Caco-2 (cell line): ENCODE measurements around the gene PLEK. TPM values are rescaled to one million over a fixed set of nuclear protein-coding genes. Genes with fewer than 3 reads are reported as not detected.

Experiments used
- BruUV-seq: library from RNA; stranded (reverse); fragments of 400-500 nt; replicated peaks from 2 replicates; lab custom pipeline; 2021; lab: Mats Ljungman, UMichigan
- CTCF ChIA-PET: fragments of 300-600 bp; sonication (Branson Sonifier 250); formaldehyde crosslinking; loops from one replicate; lab custom pipeline; 2022; ENCODE audit warnings: antibody characterized with exemption; lab: Charles Lee
- POLR2A ChIA-PET: fragments of 300-600 bp; sonication (Branson Sonifier 250); formaldehyde crosslinking; loops from one replicate; lab custom pipeline; 2022; ENCODE audit warnings: antibody characterized with exemption; lab: Charles Lee
- DNase-seq, 2 experiments: peaks; one replicate each; pipeline versions ENCODE4 v3.0.0 to v3.0.0-alpha.2; 2020 to 2022
- H3K27me3 ChIP-seq: replicated peaks from 2 replicates; pipeline ENCODE4 v1.6.0; 2011; ENCODE audit warnings: low read length; ENCODE audit not compliant: control insufficient read depth, insufficient read depth
- H3K36me3 ChIP-seq: 2 replicates; pipeline ENCODE4 v1.5.1; 2011; ENCODE audit warnings: low read length; ENCODE audit not compliant: control insufficient read depth, insufficient read depth
- H3K4me1 ChIP-seq: fragments of 250-450 bp; sonication (Bioruptor Pico); 2 replicates; pipeline ENCODE4 v1.5.1; 2020; ENCODE audit warnings: mild to moderate bottlenecking
- H3K4me3 ChIP-seq: 2 replicates; pipeline ENCODE4 v1.5.1; 2011; ENCODE audit warnings: low read depth, mild to moderate bottlenecking, control low read depth, low read length
- H3K9me3 ChIP-seq: fragments of 250-450 bp; sonication (Bioruptor Pico); 2 replicates; pipeline ENCODE4 v1.5.1; 2020; ENCODE audit warnings: mild to moderate bottlenecking, moderate library complexity
- H3K27ac Mint-ChIP-seq: one replicate; pipeline ENCODE4 v1.8.0; 2022; ENCODE audit warnings: mixed read lengths; ENCODE audit not compliant: unreplicated experiment
- H3K27me3 Mint-ChIP-seq: one replicate; pipeline ENCODE4 v1.8.0; 2022; ENCODE audit warnings: mixed read lengths; ENCODE audit not compliant: insufficient read depth, unreplicated experiment
- H3K36me3 Mint-ChIP-seq: one replicate; pipeline ENCODE4 v1.8.0; 2022; ENCODE audit warnings: mild to moderate bottlenecking, mixed read lengths; ENCODE audit not compliant: insufficient read depth, unreplicated experiment
- H3K4me1 Mint-ChIP-seq: one replicate; pipeline ENCODE4 v1.8.0; 2022; ENCODE audit warnings: low read depth, mixed read lengths; ENCODE audit not compliant: unreplicated experiment
- H3K4me3 Mint-ChIP-seq: one replicate; pipeline ENCODE4 v1.8.0; 2022; ENCODE audit warnings: mild to moderate bottlenecking, moderate library complexity, mixed read lengths; ENCODE audit not compliant: unreplicated experiment
- H3K9me3 Mint-ChIP-seq: one replicate; pipeline ENCODE4 v1.8.0; 2022; ENCODE audit warnings: mixed read lengths; ENCODE audit not compliant: unreplicated experiment
- intact Hi-C: fragments of 100-400 bp; cut with micrococcal nuclease; formaldehyde crosslinking; loops from one replicate; pipeline ENCODE4 v1.10.0; 2022; ENCODE audit not compliant: unreplicated experiment
- total RNA-seq: library from RNA; stranded (reverse); gene quantifications from 2 replicates; pipeline ENCODE4 v1.2.3, GENCODE V29; 2022
- TF ChIP-seq, protein P1 (sequence below), 2 experiments: fragments of 200-600 bp in 1 of 2; IDR thresholded peaks; 1 replicate in 1 of 2; 2 replicates in 1 of 2; pipeline versions ENCODE4 v1.5.1 to v1.8.0; 2011 to 2022; ENCODE audit warnings: antibody characterized with exemption in 1 of 2, control low read depth in 1 of 2, inconsistent platforms in 1 of 2, low read depth in 1 of 2, low read length in 1 of 2, mild to moderate bottlenecking in 1 of 2, moderate library complexity in 1 of 2; ENCODE audit not compliant: insufficient read depth in 1 of 2, severe bottlenecking in 1 of 2, unreplicated experiment in 1 of 2

Gene PLEK
- total RNA-seq, 1 experiment from 2014 or later = not detected

DNA sequence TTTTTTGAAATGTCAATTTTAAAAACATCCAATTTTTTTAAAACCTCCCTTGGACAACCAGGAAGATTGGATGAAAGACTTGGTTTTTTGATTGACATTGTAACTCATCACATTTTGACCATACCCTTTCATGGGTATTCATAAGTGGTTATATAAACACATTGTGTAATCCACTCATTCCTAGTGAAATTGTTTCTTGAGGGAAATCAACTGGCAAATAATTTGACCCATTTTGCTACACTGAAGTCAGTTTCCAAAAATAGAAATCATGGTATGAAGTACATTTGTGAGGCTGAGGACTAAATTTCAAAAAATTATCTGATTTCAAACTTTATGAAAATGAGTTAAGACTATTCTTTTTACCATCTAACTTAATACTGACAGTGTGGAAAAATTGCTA lies 70.5 kb downstream of the PLEK start:
- no peak overlapping the region for H3K4me3 Mint-ChIP-seq
- H3K27ac Mint-ChIP-seq = no peak overlapping the region
- DNase-seq = no peak
- H3K27me3 Mint-ChIP-seq = no peaks in the 10 kb centered on the region
- intact Hi-C loops = no loop called here
- H3K36me3 ChIP-seq = no peaks in the 10 kb centered on the region
- H3K4me3 ChIP-seq = no peak overlapping the region
- no peaks in the 10 kb centered on the region for H3K36me3 Mint-ChIP-seq
- TF ChIP-seq, protein P1, sequence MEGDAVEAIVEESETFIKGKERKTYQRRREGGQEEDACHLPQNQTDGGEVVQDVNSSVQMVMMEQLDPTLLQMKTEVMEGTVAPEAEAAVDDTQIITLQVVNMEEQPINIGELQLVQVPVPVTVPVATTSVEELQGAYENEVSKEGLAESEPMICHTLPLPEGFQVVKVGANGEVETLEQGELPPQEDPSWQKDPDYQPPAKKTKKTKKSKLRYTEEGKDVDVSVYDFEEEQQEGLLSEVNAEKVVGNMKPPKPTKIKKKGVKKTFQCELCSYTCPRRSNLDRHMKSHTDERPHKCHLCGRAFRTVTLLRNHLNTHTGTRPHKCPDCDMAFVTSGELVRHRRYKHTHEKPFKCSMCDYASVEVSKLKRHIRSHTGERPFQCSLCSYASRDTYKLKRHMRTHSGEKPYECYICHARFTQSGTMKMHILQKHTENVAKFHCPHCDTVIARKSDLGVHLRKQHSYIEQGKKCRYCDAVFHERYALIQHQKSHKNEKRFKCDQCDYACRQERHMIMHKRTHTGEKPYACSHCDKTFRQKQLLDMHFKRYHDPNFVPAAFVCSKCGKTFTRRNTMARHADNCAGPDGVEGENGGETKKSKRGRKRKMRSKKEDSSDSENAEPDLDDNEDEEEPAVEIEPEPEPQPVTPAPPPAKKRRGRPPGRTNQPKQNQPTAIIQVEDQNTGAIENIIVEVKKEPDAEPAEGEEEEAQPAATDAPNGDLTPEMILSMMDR (IDR thresholded peaks at IDR 0.05; ENCODE audit: insufficient read depth in 1 of 2, low read depth in 1 of 2, low read length in 1 of 2, severe bottlenecking in 1 of 2, unreplicated experiment in 1 of 2) = no peak
- POLR2A ChIA-PET = no interaction called here
- BruUV-seq = no TSS peak
- H3K4me1 Mint-ChIP-seq = peaks cover 8% of the 10 kb centered on the region
- H3K27me3 ChIP-seq = no peaks in the 10 kb centered on the region
- H3K9me3 ChIP-seq = 0 out of 2 replicates have a peak, but pooled peaks cover 3% of the 10 kb centered on the region
- no peaks in the 10 kb centered on the region for H3K9me3 Mint-ChIP-seq
- H3K4me1 ChIP-seq = peaks cover 8% of the 10 kb centered on the region
- CTCF ChIA-PET = no interaction called here

DNA sequence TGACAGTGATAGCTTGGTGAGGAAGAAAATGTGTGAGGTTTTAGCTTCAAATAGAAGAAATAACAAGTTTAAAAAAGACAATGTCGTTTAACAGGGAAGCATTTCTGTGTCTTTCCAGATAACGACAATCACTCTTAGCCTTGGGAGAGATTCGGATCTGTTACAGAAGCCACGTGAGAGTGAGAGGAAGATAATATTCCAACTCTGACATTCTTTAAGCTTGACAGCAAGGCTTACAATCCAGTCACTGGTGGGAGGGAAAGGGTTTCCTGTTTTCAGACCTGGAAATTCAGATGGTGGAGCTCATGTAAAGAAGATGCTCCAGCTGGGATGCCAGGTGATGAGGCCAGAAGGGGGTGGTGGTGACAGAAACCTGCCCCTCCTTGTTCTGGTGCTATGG lies 71.2 kb downstream of the PLEK start:
- TF ChIP-seq, protein P1 (IDR thresholded peaks at IDR 0.05; ENCODE audit: insufficient read depth in 1 of 2, low read depth in 1 of 2, low read length in 1 of 2, severe bottlenecking in 1 of 2, unreplicated experiment in 1 of 2) = no peak
- POLR2A ChIA-PET = no interaction called here
- no TSS peak for BruUV-seq

GRCh38 chr2:68438455-68439303 lies 73.6 kb downstream of the PLEK start:
- Mint-ChIP-seq H3K27ac (no peak overlapping the region), H3K9me3 (no peaks in the 10 kb centered on the region), H3K27me3 (peaks cover 3% of the 10 kb centered on the region), H3K36me3 (no peaks in the 10 kb centered on the region), H3K4me3 (no peak overlapping the region), H3K4me1 (peaks cover 11% of the 10 kb centered on the region)
- ChIA-PET CTCF (no interaction called here), POLR2A (no interaction called here)
- no peak for DNase-seq
- H3K9me3 ChIP-seq = 0 out of 2 replicates have a peak, but pooled peaks cover 3% of the 10 kb centered on the region
- H3K36me3 ChIP-seq = no peaks in the 10 kb centered on the region
- no TSS peak for BruUV-seq
- TF ChIP-seq, protein P1 (IDR thresholded peaks at IDR 0.05; ENCODE audit: insufficient read depth in 1 of 2, low read depth in 1 of 2, low read length in 1 of 2, severe bottlenecking in 1 of 2, unreplicated experiment in 1 of 2) = no peak
- intact Hi-C loops = no loop called here
- no peak overlapping the region for H3K4me3 ChIP-seq
- H3K27me3 ChIP-seq = no peaks in the 10 kb centered on the region
- peaks cover 16% of the 10 kb centered on the region for H3K4me1 ChIP-seq

More for the DNA sequence above, 71.2 kb downstream of the PLEK start:
- Histone ChIP-seq H3K36me3 (no peaks in the 10 kb centered on the region), H3K4me1 (peaks cover 15% of the 10 kb centered on the region), H3K4me3 (no peak overlapping the region), H3K9me3 (0 out of 2 replicates have a peak, but pooled peaks cover 3% of the 10 kb centered on the region), H3K27me3 (no peaks in the 10 kb centered on the region)
- no peaks in the 10 kb centered on the region for H3K27me3 Mint-ChIP-seq
- H3K4me3 Mint-ChIP-seq = no peak overlapping the region
- intact Hi-C loops = no loop called here
- no peak for DNase-seq
- H3K27ac Mint-ChIP-seq = no peak overlapping the region
- no peaks in the 10 kb centered on the region for H3K9me3 Mint-ChIP-seq
- H3K4me1 Mint-ChIP-seq = peaks cover 11% of the 10 kb centered on the region
- no peaks in the 10 kb centered on the region for H3K36me3 Mint-ChIP-seq
- CTCF ChIA-PET = no interaction called here
